Mammary epithelial cell (primary cell): ENCODE measurements around the gene SARNP.

ENCODE experiments used
- EZH2 ChIP-seq: IDR thresholded peaks from 2 replicates; pipeline ENCODE4 v1.6.1; 2012; ENCODE audit warnings: low read length, inconsistent platforms, borderline replicate concordance
- TF ChIP-seq, protein P1 (sequence below), 2 donors: IDR thresholded peaks in 1 of 2; conservative IDR thresholded peaks in 1 of 2; 2 replicates each; pipeline ENCODE4 v1.5.1; 2011 to 2012; ENCODE audit warnings: inconsistent platforms in 2 of 2, low read length in 2 of 2, mild to moderate bottlenecking in 2 of 2, control low read depth in 1 of 2, low read depth in 1 of 2; ENCODE audit not compliant: insufficient read depth in 1 of 2; ENCODE audit errors: extremely low read depth in 1 of 2

DNA sequence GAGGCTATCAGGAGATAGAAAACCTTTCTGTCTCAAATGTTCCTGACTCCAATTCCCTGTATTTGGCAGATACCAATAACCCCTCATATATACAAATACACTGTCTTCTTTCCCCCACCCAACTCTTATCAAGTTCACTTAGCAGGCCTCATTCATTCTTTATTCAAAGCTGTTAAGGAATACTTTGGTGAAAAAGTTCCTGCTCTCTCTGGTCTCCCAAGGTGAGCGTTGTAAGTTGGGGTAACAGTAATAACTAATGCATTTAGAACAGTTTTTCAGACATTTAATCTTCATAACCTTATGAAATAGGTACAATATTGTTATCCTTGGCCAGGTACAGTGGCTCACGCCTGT lies 78.5 kb downstream of the SARNP start:
- TF ChIP-seq, protein P1, sequence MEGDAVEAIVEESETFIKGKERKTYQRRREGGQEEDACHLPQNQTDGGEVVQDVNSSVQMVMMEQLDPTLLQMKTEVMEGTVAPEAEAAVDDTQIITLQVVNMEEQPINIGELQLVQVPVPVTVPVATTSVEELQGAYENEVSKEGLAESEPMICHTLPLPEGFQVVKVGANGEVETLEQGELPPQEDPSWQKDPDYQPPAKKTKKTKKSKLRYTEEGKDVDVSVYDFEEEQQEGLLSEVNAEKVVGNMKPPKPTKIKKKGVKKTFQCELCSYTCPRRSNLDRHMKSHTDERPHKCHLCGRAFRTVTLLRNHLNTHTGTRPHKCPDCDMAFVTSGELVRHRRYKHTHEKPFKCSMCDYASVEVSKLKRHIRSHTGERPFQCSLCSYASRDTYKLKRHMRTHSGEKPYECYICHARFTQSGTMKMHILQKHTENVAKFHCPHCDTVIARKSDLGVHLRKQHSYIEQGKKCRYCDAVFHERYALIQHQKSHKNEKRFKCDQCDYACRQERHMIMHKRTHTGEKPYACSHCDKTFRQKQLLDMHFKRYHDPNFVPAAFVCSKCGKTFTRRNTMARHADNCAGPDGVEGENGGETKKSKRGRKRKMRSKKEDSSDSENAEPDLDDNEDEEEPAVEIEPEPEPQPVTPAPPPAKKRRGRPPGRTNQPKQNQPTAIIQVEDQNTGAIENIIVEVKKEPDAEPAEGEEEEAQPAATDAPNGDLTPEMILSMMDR (conservative IDR thresholded peaks at IDR 0.05 in 1 of 2, IDR thresholded peaks at IDR 0.05 in 1 of 2; ENCODE audit: extremely low read depth in 1 of 2, insufficient read depth in 1 of 2, low read depth in 1 of 2, low read length in 2 of 2) = no peak
- no peak for TF ChIP-seq EZH2
